ENCODE data around the gene HINFP. TPM values are rescaled to one million over a fixed set of nuclear protein-coding genes. Genes with fewer than 3 reads are reported as not detected.

Gene HINFP
- total and polyA plus RNA-seq, 9 of the 15 experiments (the other 6 are each of a cell fraction or from before 2014, with no cell fraction given), result 13.8 to 34.1 (median 22.5) TPM

GRCh38 chr11:119100994-119101758, 20.2 kb upstream of the HINFP start (continued):
- TF ChIP-seq PREB (CRISPR knock-in tag; IDR thresholded peaks at IDR 0.05) (peak; percentile 91; the same call in 1 of the 2 replicates), HDAC3 (IDR thresholded peaks at IDR 0.05; ENCODE audit: borderline replicate concordance, partially characterized antibody) (no peak), ARHGAP35 (IDR thresholded peaks at IDR 0.05; ENCODE audit: partially characterized antibody) (no peak), HMGN3 (IDR thresholded peaks at IDR 0.05; ENCODE audit: borderline replicate concordance, extremely low read depth, insufficient read length, low read depth, low read length) (no peak), TCF7 (IDR thresholded peaks at IDR 0.05; ENCODE audit: borderline replicate concordance) (no peak), ZNF316 (IDR thresholded peaks at IDR 0.05) (no peak), SMAD1 (IDR thresholded peaks at IDR 0.05; ENCODE audit: low read depth, low read length, partially characterized antibody) (no peak), PHF20 (IDR thresholded peaks at IDR 0.05; ENCODE audit: partially characterized antibody) (no peak), POLR2AphosphoS5 (IDR thresholded peaks at IDR 0.05; ENCODE audit: control insufficient read depth, insufficient read depth, low read depth, low read length) (no peak), FIP1L1 (IDR thresholded peaks at IDR 0.05; ENCODE audit: low read depth, low read length, poor library complexity, severe bottlenecking) (peak; percentile 26), CEBPZ (IDR thresholded peaks at IDR 0.05; ENCODE audit: borderline replicate concordance, low read depth, low read length) (no peak), HLTF (IDR thresholded peaks at IDR 0.05) (no peak), SNRNP70 (optimal IDR thresholded peaks at IDR 0.05; ENCODE audit: low read depth, low read length) (no peak), ZNF830 (CRISPR knock-in tag; IDR thresholded peaks at IDR 0.05) (no peak), RBM39 (optimal IDR thresholded peaks at IDR 0.05; ENCODE audit: low read depth, low read length) (peak; percentile 18), ZBTB11 (CRISPR knock-in tag; IDR thresholded peaks at IDR 0.05) (peak in 1 of 3 experiments; percentile 89; a peak in 1 of 6 replicates), MCM2 (IDR thresholded peaks at IDR 0.05; ENCODE audit: low read depth) (no peak)
